SK-N-SH treated with all-trans-retinoic acid at 6 μM for 48 hours (cell line): ENCODE data around the gene BMP4.

ENCODE experiments used
- ATAC-seq: fragments of 200-7000 bp; cut with Tn5 transposase; 3 replicates; pipeline ENCODE4 v1.9.1; 2020; ENCODE audit warnings: mild to moderate bottlenecking, moderate library complexity
- ARNTL ChIP-seq: fragments of 450-650 bp; formaldehyde crosslinking; IDR thresholded peaks from 2 replicates; pipeline ENCODE4 v1.5.0; 2020; ENCODE audit warnings: low read depth, mild to moderate bottlenecking, moderate library complexity, borderline replicate concordance
- BACH2 ChIP-seq: fragments of 250-450 bp; sonication (Bioruptor Pico); IDR thresholded peaks from 2 replicates; pipeline ENCODE4 v1.9.0; 2021; ENCODE audit warnings: mild to moderate bottlenecking, borderline replicate concordance
- CREB5 ChIP-seq: fragments of 250-450 bp; sonication (Bioruptor Pico); IDR thresholded peaks from 2 replicates; pipeline ENCODE4 v1.5.1; 2020; ENCODE audit warnings: low read depth, mild to moderate bottlenecking, moderate library complexity
- CSDC2 ChIP-seq: fragments of 250-450 bp; sonication (Bioruptor Pico); IDR thresholded peaks from 2 replicates; pipeline ENCODE4 v1.5.0; 2020; ENCODE audit warnings: mild to moderate bottlenecking, moderate library complexity
- CSRNP3 ChIP-seq: fragments of 250-450 bp; sonication (Bioruptor Pico); IDR thresholded peaks from 2 replicates; pipeline ENCODE4 v1.5.1; 2021; ENCODE audit warnings: mild to moderate bottlenecking, moderate library complexity
- ESRRG ChIP-seq: fragments of 250-450 bp; sonication (Bioruptor Pico); IDR thresholded peaks from 2 replicates; pipeline ENCODE4 v1.6.1; 2021; ENCODE audit warnings: mild to moderate bottlenecking
- GLIS3 ChIP-seq: fragments of 250-450 bp; sonication (Bioruptor Pico); IDR thresholded peaks from 2 replicates; pipeline ENCODE4 v1.5.0; 2020; ENCODE audit warnings: mild to moderate bottlenecking, moderate library complexity
- OSR1 ChIP-seq: fragments of 250-450 bp; sonication (Bioruptor Pico); IDR thresholded peaks from 2 replicates; pipeline ENCODE4 v1.8.0; 2022; ENCODE audit warnings: moderate library complexity, mild to moderate bottlenecking, inconsistent platforms
- PATZ1 ChIP-seq: fragments of 250-450 bp; sonication (Bioruptor Pico); IDR thresholded peaks from 2 replicates; pipeline ENCODE4 v1.8.0; 2020; ENCODE audit warnings: mild to moderate bottlenecking, moderate library complexity, borderline replicate concordance
- POU6F1 ChIP-seq: fragments of 250-450 bp; sonication (Bioruptor Pico); IDR thresholded peaks from 2 replicates; pipeline ENCODE4 v1.8.0; 2021; ENCODE audit warnings: low read depth, mild to moderate bottlenecking, moderate library complexity, borderline replicate concordance
- PPARA ChIP-seq: fragments of 250-450 bp; sonication (Bioruptor Pico); IDR thresholded peaks from 2 replicates; pipeline ENCODE4 v1.5.0; 2020; ENCODE audit warnings: mild to moderate bottlenecking, borderline replicate concordance
- RARB ChIP-seq: fragments of 250-450 bp; sonication (Bioruptor Pico); IDR thresholded peaks from 2 replicates; pipeline ENCODE4 v1.8.0; 2021; ENCODE audit warnings: mild to moderate bottlenecking, moderate library complexity
- SNAI2 ChIP-seq: fragments of 250-450 bp; sonication (Bioruptor Pico); IDR thresholded peaks from 2 replicates; pipeline ENCODE4 v1.5.0; 2020; ENCODE audit warnings: mild to moderate bottlenecking, moderate library complexity
- TCF4 ChIP-seq: fragments of 250-450 bp; sonication (Bioruptor Pico); IDR thresholded peaks from 2 replicates; pipeline ENCODE4 v1.8.0; 2021; ENCODE audit warnings: mild to moderate bottlenecking, moderate library complexity, borderline replicate concordance
- TOX ChIP-seq: fragments of 250-450 bp; sonication (Bioruptor Pico); IDR thresholded peaks from 2 replicates; pipeline ENCODE4 v1.8.0; 2021; ENCODE audit warnings: mild to moderate bottlenecking, moderate library complexity, borderline replicate concordance
- TSHZ2 ChIP-seq: fragments of 250-450 bp; sonication (Bioruptor Pico); IDR thresholded peaks from 2 replicates; pipeline ENCODE4 v1.5.0; 2020; ENCODE audit warnings: mild to moderate bottlenecking, moderate library complexity
- ZC3H10 ChIP-seq: fragments of 250-450 bp; sonication (Bioruptor Pico); IDR thresholded peaks from 2 replicates; pipeline ENCODE4 v1.5.1; 2021; ENCODE audit warnings: mild to moderate bottlenecking, moderate library complexity
- ZFP3 ChIP-seq: fragments of 250-450 bp; sonication (Bioruptor Pico); IDR thresholded peaks from 2 replicates; pipeline ENCODE4 v1.5.0; 2020; ENCODE audit warnings: mild to moderate bottlenecking, moderate library complexity
- ZFP30 ChIP-seq: fragments of 450-650 bp; formaldehyde crosslinking; IDR thresholded peaks from 2 replicates; pipeline ENCODE4 v1.5.0; 2022; ENCODE audit warnings: mild to moderate bottlenecking, moderate library complexity
- ZNF565 ChIP-seq: fragments of 450-650 bp; formaldehyde crosslinking; conservative IDR thresholded peaks from 2 replicates; pipeline ENCODE4 v1.5.0; 2020; ENCODE audit warnings: low read depth, mild to moderate bottlenecking, moderate library complexity
- ZNF70 ChIP-seq: fragments of 450-650 bp; formaldehyde crosslinking; IDR thresholded peaks from 2 replicates; pipeline ENCODE4 v1.5.0; 2020; ENCODE audit warnings: mild to moderate bottlenecking, moderate library complexity

The BMP4 gene

GRCh38 chr14:53951243-53951626 lies 5.4 kb downstream of the BMP4 start:
- TF ChIP-seq ZC3H10 (CRISPR knock-in tag): no peak
- no peak for TF ChIP-seq ZFP3
- TF ChIP-seq RARB (CRISPR knock-in tag): no peak
- no peak for TF ChIP-seq CSRNP3 (CRISPR knock-in tag)
- no peak for TF ChIP-seq ESRRG (CRISPR knock-in tag)
- no peak for TF ChIP-seq PPARA (CRISPR knock-in tag)
- no peak for TF ChIP-seq GLIS3
- TF ChIP-seq TCF4 (CRISPR knock-in tag): no peak
- TF ChIP-seq TOX (CRISPR knock-in tag): no peak
- no peak for TF ChIP-seq ZNF70 (CRISPR knock-in tag)
- no peak for TF ChIP-seq ZFP30 (CRISPR knock-in tag)
- no peak for TF ChIP-seq OSR1
- TF ChIP-seq TSHZ2 (CRISPR knock-in tag): no peak
- ATAC-seq: no peak

- no peak for ATAC-seq
- TF ChIP-seq TCF4 (CRISPR knock-in tag): no peak
- TF ChIP-seq CSRNP3 (CRISPR knock-in tag): no peak
- TF ChIP-seq SNAI2 (CRISPR knock-in tag): no peak
- TF ChIP-seq BACH2: no peak
- TF ChIP-seq ESRRG (CRISPR knock-in tag): no peak
- TF ChIP-seq CREB5 (CRISPR knock-in tag): no peak
- TF ChIP-seq ZFP3: no peak
- no peak for TF ChIP-seq TSHZ2 (CRISPR knock-in tag)
- no peak for TF ChIP-seq POU6F1 (CRISPR knock-in tag)
- no peak for TF ChIP-seq TOX (CRISPR knock-in tag)
- no peak for TF ChIP-seq ARNTL (CRISPR knock-in tag)
- no peak for TF ChIP-seq ZNF565 (CRISPR knock-in tag)
- no peak for TF ChIP-seq ZFP30 (CRISPR knock-in tag)
- TF ChIP-seq GLIS3: no peak
- no peak for TF ChIP-seq CSDC2 (CRISPR knock-in tag)
- TF ChIP-seq PATZ1 (CRISPR knock-in tag): no peak
- TF ChIP-seq OSR1: no peak
Observed at GRCh38 chr14:53950031-53950793, 6.4 kb downstream of the BMP4 start.
